Tibial nerve (tissue), 4 donors: ENCODE data around the gene ENTR1.

Experiments used
- CTCF ChIP-seq, 5 experiments: fragments of 200-600 bp in 3 of 5; fragments of 450-650 bp in 2 of 5; sonication (generic) in 3 of 5; IDR thresholded peaks; one replicate each; pipeline ENCODE4 v1.5.1; 2016 to 2019; ENCODE audit warnings: antibody characterized with exemption in 5 of 5, mild to moderate bottlenecking in 3 of 5, moderate library complexity in 2 of 5
- EP300 ChIP-seq, 2 donors: sonication (generic); formaldehyde crosslinking; IDR thresholded peaks; one replicate each; pipeline ENCODE4 v1.6.1; 2017; ENCODE audit warnings: antibody characterized with exemption in 2 of 2, mild to moderate bottlenecking in 1 of 2
- POLR2A ChIP-seq, 2 donors: fragments of 450-650 bp; IDR thresholded peaks; one replicate each; pipeline ENCODE4 v1.6.1; 2017; ENCODE audit warnings: antibody characterized with exemption in 2 of 2, mild to moderate bottlenecking in 2 of 2, moderate library complexity in 2 of 2

- TF ChIP-seq CTCF (IDR thresholded peaks at IDR 0.05) = no peak
- TF ChIP-seq EP300 (IDR thresholded peaks at IDR 0.05) = no peak
- no peak for TF ChIP-seq POLR2A (IDR thresholded peaks at IDR 0.05)
These were observed 21.0 kb downstream of the ENTR1 start for GRCh38 chr9:136389396-136389795.
